Measurements from ENCODE around the gene SH3BP4. TPM values are rescaled to one million over a fixed set of nuclear protein-coding genes. Genes with fewer than 3 reads are reported as not detected.

The SH3BP4 gene
- total RNA-seq, 1 experiment from 2014 or later = 93.8 TPM

DNA sequence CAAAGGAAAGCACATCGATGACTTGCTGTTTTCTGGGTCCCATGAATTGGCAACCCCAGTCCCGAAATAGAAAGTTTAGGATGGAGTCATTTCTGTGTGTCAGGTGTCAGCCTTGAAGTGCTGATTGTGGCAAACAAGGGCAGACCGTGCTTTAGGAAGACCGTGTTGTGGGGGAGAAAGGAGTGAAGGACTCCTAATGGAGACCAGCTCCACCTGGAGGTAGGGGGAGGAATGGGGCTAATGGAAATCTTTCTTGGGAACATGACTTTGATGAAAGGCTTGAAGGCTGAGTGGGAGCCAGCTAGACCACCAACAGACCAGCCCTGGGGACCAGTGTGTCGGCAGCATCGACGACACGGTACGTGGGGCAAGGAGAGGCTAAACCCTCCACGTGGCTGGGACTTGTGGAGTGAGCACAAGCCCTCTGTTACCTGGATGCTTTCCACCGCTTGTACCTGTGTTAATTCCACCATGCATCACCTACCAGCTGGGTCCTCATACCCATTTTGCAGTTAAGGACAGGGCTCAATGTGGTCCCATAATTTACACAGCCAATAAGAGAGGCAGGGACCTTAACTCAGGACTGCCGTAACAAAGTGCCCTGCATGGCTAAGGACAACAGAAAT is 104.2 kb downstream of the SH3BP4 start:
- H3K36me3 Mint-ChIP-seq (ENCODE audit: insufficient read depth in 1 of 3, low read depth in 3 of 3) = peaks cover 9 to 47% (median 40%) of the 10 kb centered on the region in 3 experiments
- peaks cover 0 to 4% of the 10 kb centered on the region in 2 experiments; a peak in 2 of 4 replicates for H3K4me1 Mint-ChIP-seq
- DNase-seq = peak; percentile 59
- no peak overlapping the region for H3K56ac ChIP-seq (ENCODE audit: insufficient read length, low read depth, low read length)
- H3K4me1 ChIP-seq (ENCODE audit: insufficient read depth, low read length) = no peaks in the 10 kb centered on the region
- no peak overlapping the region for H3K27ac ChIP-seq (ENCODE audit: insufficient read length, low read depth, low read length)
- H3K27me3 ChIP-seq (ENCODE audit: insufficient read depth, low read length) = no peaks in the 10 kb centered on the region
- H2AK5ac ChIP-seq (ENCODE audit: insufficient read length, low read length) = no peak overlapping the region
- H3K4ac ChIP-seq (ENCODE audit: low read depth, low read length) = no peak overlapping the region
- H2BK5ac ChIP-seq (ENCODE audit: insufficient read length, low read length) = no peak overlapping the region
- no peak overlapping the region for H3K9ac ChIP-seq (ENCODE audit: extremely low read depth, insufficient read length, low read length)
- H3T11ph ChIP-seq (ENCODE audit: low read length) = no peak overlapping the region
- no peak overlapping the region for H2AFZ ChIP-seq (ENCODE audit: low read length)
- H4K5ac ChIP-seq (ENCODE audit: insufficient read length, low read depth, low read length) = no peak overlapping the region
- no peak overlapping the region for H3K4me2 ChIP-seq (ENCODE audit: insufficient read depth, insufficient read length, low read length)
- no peak overlapping the region for H3K14ac ChIP-seq (ENCODE audit: insufficient read depth, low read length)
- H2BK20ac ChIP-seq (ENCODE audit: low read depth, low read length, poor library complexity, severe bottlenecking) = no peak overlapping the region
- H3K9me3 ChIP-seq (ENCODE audit: control insufficient read depth, low read depth, low read length) = no peaks in the 10 kb centered on the region
- H2BK120ac ChIP-seq (ENCODE audit: low read depth, low read length, poor library complexity, severe bottlenecking) = no peak overlapping the region
- no peaks in the 10 kb centered on the region for H3K9me3 Mint-ChIP-seq
- H3K27me3 Mint-ChIP-seq (ENCODE audit: low read depth) = no peaks in the 10 kb centered on the region; the same call in 1 of the 2 replicates
- no peaks in the 10 kb centered on the region for H3K79me2 ChIP-seq (ENCODE audit: insufficient read depth, low read length)
- H4K8ac ChIP-seq (replicated peaks; ENCODE audit: insufficient read length, low read depth, low read length) = no peak overlapping the region
- H3K23ac ChIP-seq (ENCODE audit: insufficient read length, low read depth, low read length) = no peak overlapping the region
- H2BK15ac ChIP-seq (ENCODE audit: low read depth, low read length) = no peak overlapping the region
- H2BK12ac ChIP-seq (ENCODE audit: insufficient read length, low read depth, low read length) = no peak overlapping the region
- no peak overlapping the region for H3K18ac ChIP-seq (ENCODE audit: insufficient read length, low read depth, low read length)
- H4K20me1 ChIP-seq (ENCODE audit: control insufficient read depth, insufficient read depth, insufficient read length) = no peaks in the 10 kb centered on the region
- no CpG with 5 or more reads among the region's 12 CpGs for WGBS (ENCODE audit: extremely low coverage, insufficient read length, low lambda C conversion rate)
- peak; percentile 82 for TF ChIP-seq CTCF (conservative IDR thresholded peaks at IDR 0.05)
- H4K91ac ChIP-seq (ENCODE audit: insufficient read length, low read depth, low read length) = no peak overlapping the region
- no peaks in the 10 kb centered on the region for H3K79me1 ChIP-seq (ENCODE audit: insufficient read depth, low read depth, low read length, poor library complexity, severe bottlenecking)
- no peak overlapping the region; a peak in 1 of 7 replicates for H3K27ac Mint-ChIP-seq
- H3K4me3 Mint-ChIP-seq = no peak overlapping the region
- H3K23me2 ChIP-seq (ENCODE audit: insufficient read length, low read depth, low read length, poor library complexity, severe bottlenecking) = no peaks in the 10 kb centered on the region
